Osteocyte (in vitro differentiated cells): ENCODE results near the gene PDK2. TPM values are rescaled to one million over a fixed set of nuclear protein-coding genes. Genes with fewer than 3 reads are reported as not detected.
A peak's percentile ranks its signal among the peaks of the same experiment; 100 is the strongest.

ENCODE experiments used
- DNase-seq: peaks from one replicate; pipeline ENCODE4 v3.0.0; 2021; ENCODE audit warnings: mixed read lengths; ENCODE audit not compliant: unreplicated experiment; ENCODE audit errors: extremely low spot score
- H3K27ac Mint-ChIP-seq: one replicate; pipeline ENCODE4 v1.8.0; 2021; ENCODE audit warnings: mild to moderate bottlenecking, mixed read lengths; ENCODE audit not compliant: unreplicated experiment
- H3K27me3 Mint-ChIP-seq: one replicate; pipeline ENCODE4 v1.8.0; 2021; ENCODE audit warnings: mixed read lengths; ENCODE audit not compliant: unreplicated experiment
- H3K36me3 Mint-ChIP-seq: one replicate; pipeline ENCODE4 v1.8.0; 2021; ENCODE audit warnings: mixed read lengths; ENCODE audit not compliant: unreplicated experiment
- H3K4me1 Mint-ChIP-seq: one replicate; pipeline ENCODE4 v1.8.0; 2021; ENCODE audit warnings: mixed read lengths; ENCODE audit not compliant: unreplicated experiment
- H3K4me3 Mint-ChIP-seq: one replicate; pipeline ENCODE4 v1.8.0; 2021; ENCODE audit warnings: mild to moderate bottlenecking, moderate library complexity, mixed read lengths; ENCODE audit not compliant: unreplicated experiment
- H3K9me3 Mint-ChIP-seq: one replicate; pipeline ENCODE4 v1.8.0; 2021; ENCODE audit warnings: mixed read lengths; ENCODE audit not compliant: unreplicated experiment
- total RNA-seq: library from RNA; stranded (reverse); gene quantifications from 2 replicates; pipeline ENCODE4 v1.2.1, GENCODE V29; 2021
- TF ChIP-seq, protein P1 (sequence below): fragments of 200-600 bp; sonication (generic); IDR thresholded peaks from 2 replicates; pipeline ENCODE4 v1.5.0; 2021; ENCODE audit warnings: antibody characterized with exemption, mild to moderate bottlenecking, moderate library complexity

Gene PDK2
- total RNA-seq, 1 donor from 2014 or later = 66.2 TPM

DNA sequence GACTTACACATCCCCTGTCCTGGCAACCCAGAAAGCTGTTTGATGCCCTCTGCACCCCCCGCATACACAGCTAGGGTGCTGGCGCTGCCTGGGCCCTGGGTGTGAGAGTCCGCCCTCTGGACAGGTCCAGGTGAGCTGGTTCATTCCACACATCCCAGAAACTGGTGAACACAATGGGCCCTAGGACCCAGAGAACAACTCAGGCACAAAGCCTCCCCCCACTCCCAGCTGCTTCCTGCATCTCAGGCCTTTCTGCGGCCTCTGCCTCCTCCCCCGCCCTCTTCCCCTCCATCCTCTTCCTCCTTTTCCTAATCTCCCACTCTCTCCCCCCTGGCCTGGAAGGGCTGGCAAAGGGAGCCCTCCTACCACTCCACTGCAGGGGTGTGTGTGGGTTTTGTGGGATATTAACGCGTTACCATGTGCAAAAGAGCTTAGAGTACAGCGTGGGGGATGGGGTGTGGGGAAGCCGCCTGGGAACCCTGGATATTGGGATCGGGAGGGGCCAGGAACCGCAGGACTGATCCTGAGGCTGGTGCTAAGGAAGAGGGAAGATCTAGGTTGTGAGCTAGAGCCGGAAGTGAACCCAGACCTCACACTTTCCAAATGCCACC is 56.9 kb downstream of the PDK2 start:
- TF ChIP-seq, protein P1, sequence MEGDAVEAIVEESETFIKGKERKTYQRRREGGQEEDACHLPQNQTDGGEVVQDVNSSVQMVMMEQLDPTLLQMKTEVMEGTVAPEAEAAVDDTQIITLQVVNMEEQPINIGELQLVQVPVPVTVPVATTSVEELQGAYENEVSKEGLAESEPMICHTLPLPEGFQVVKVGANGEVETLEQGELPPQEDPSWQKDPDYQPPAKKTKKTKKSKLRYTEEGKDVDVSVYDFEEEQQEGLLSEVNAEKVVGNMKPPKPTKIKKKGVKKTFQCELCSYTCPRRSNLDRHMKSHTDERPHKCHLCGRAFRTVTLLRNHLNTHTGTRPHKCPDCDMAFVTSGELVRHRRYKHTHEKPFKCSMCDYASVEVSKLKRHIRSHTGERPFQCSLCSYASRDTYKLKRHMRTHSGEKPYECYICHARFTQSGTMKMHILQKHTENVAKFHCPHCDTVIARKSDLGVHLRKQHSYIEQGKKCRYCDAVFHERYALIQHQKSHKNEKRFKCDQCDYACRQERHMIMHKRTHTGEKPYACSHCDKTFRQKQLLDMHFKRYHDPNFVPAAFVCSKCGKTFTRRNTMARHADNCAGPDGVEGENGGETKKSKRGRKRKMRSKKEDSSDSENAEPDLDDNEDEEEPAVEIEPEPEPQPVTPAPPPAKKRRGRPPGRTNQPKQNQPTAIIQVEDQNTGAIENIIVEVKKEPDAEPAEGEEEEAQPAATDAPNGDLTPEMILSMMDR = no peak
- Mint-ChIP-seq H3K36me3 (peaks cover 5% of the 10 kb centered on the region), H3K4me1 (peaks cover 22% of the 10 kb centered on the region), H3K4me3 (peak overlapping the region; percentile 90), H3K9me3 (no peaks in the 10 kb centered on the region), H3K27me3 (no peaks in the 10 kb centered on the region), H3K27ac (peak overlapping the region; percentile 95)
- no peak for DNase-seq

- Mint-ChIP-seq H3K9me3 (no peaks in the 10 kb centered on the region), H3K27ac (peak overlapping the region; percentile 95), H3K4me1 (peaks cover 15% of the 10 kb centered on the region), H3K36me3 (peaks cover 2% of the 10 kb centered on the region), H3K27me3 (no peaks in the 10 kb centered on the region), H3K4me3 (peak overlapping the region; percentile 90)
- DNase-seq = no peak
- TF ChIP-seq, protein P1 = no peak
Measured at GRCh38 chr17:50152736-50153135, 57.6 kb downstream of the PDK2 start.

DNA sequence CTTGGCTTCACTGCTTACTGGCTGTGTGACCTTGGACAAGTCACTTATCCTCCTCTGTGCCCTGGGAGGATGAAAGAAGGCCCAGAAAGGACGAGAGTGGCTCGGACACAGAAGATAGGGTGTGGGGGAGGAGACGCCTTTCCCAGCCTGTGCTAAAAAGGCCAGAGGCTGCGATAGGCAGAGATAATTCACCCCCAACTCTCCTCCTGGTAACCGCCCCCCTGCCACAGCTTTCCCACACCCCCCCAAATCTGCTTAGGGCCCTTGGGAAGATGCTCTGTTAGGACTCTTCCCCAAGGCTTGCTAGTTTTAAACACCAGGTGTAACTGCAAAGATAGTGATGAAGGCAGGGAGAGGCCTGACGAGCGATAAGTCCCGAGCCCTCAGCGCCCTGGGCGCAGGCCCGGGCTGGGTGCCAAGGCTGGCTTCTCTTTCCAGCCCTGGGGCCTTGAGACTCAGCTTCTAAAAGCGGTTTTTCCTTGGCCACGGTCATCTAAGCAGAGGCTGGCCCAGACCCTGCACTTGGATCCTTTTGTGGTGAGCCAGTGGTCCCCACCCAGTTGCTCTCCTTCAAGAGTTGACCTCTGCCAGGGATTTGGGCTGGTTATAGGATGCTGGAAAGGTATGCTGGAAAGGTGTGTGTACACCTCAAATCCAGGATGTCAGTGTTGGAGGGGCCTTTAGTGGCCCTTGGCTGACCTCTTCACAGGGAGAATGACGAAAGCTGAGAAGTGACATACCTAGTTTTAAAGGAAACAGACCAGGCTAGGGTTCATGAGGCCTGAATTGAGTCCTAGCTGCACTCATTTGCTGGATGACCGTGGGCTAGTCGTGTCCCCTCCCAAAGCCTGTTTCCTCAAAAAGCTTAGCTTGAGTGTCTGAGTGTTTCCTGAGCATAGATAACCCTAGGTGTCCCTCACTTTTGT is 58.8 kb downstream of the PDK2 start:
- Mint-ChIP-seq H3K27ac (no peak overlapping the region), H3K4me1 (peaks cover 10% of the 10 kb centered on the region)
- TF ChIP-seq, protein P1 = no peak

GRCh38 chr17:50154604-50155003 is 59.5 kb downstream of the PDK2 start:
- Mint-ChIP-seq H3K27me3 (no peaks in the 10 kb centered on the region), H3K36me3 (no peaks in the 10 kb centered on the region), H3K9me3 (no peaks in the 10 kb centered on the region), H3K4me1 (peaks cover 10% of the 10 kb centered on the region), H3K4me3 (no peak overlapping the region), H3K27ac (no peak overlapping the region)
- TF ChIP-seq, protein P1 = no peak
- DNase-seq = no peak

More for the DNA sequence above, 58.8 kb downstream of the PDK2 start:
- H3K27me3 Mint-ChIP-seq = no peaks in the 10 kb centered on the region
- no peak for DNase-seq
- H3K9me3 Mint-ChIP-seq = no peaks in the 10 kb centered on the region
- H3K4me3 Mint-ChIP-seq = no peak overlapping the region
- H3K36me3 Mint-ChIP-seq = peaks cover 2% of the 10 kb centered on the region
